HCT116 (cell line): ENCODE data around the gene GNAI2.

ENCODE experiments used
- CBX3 ChIP-seq: IDR thresholded peaks from 2 replicates; pipeline ENCODE4 v1.6.1; 2012; ENCODE audit warnings: low read depth
- CEBPB ChIP-seq: IDR thresholded peaks from 2 replicates; pipeline ENCODE4 v1.6.1; 2012; ENCODE audit warnings: low read depth
- EZH2 ChIP-seq: fragments of 200-600 bp; sonication (generic); IDR thresholded peaks from 2 replicates; pipeline ENCODE4 v1.6.1; 2017; ENCODE audit warnings: antibody characterized with exemption, mixed run types
- POLR2A ChIP-seq: IDR thresholded peaks from 2 replicates; pipeline ENCODE4 v1.7.0; 2011; ENCODE audit warnings: borderline replicate concordance; ENCODE audit not compliant: insufficient read depth, insufficient read length; ENCODE audit errors: extremely low read depth
- POLR2AphosphoS5 ChIP-seq: IDR thresholded peaks from 2 replicates; pipeline ENCODE4 v1.6.1; 2011; ENCODE audit warnings: mild to moderate bottlenecking, low read depth, low read length, moderate library complexity
- SP1 ChIP-seq: IDR thresholded peaks from 2 replicates; pipeline ENCODE4 v1.6.1; 2012; ENCODE audit warnings: low read depth
- TCF7L2 ChIP-seq: IDR thresholded peaks from 2 replicates; pipeline ENCODE4 v1.7.0; 2011; ENCODE audit warnings: borderline replicate concordance, inconsistent platforms; ENCODE audit not compliant: insufficient read depth, insufficient read length; ENCODE audit errors: extremely low read depth
- ZNF274 ChIP-seq: fragments of 200-500 bp; sonication (Bioruptor generic); IDR thresholded peaks from 2 replicates; pipeline ENCODE4 v1.6.1; 2014; ENCODE audit warnings: mild to moderate bottlenecking, low read depth, low read length, inconsistent platforms
- TF ChIP-seq, protein P1 (sequence below): IDR thresholded peaks from 2 replicates; pipeline ENCODE4 v1.6.1; 2012; ENCODE audit warnings: low read depth
- TF ChIP-seq, protein P2 (sequence below): IDR thresholded peaks from 2 replicates; pipeline ENCODE4 v1.6.1; 2012
- TF ChIP-seq, protein P3 (sequence below), 3 experiments: fragments of 200-600 bp in 1 of 3; sonication (generic) in 1 of 3; IDR thresholded peaks in 2 of 3; conservative IDR thresholded peaks in 1 of 3; 2 replicates each; pipeline ENCODE4 v1.5.1; 2012 to 2017; ENCODE audit warnings: low read depth in 2 of 3, low read length in 2 of 3, antibody characterized with exemption in 1 of 3, borderline replicate concordance in 1 of 3, control low read depth in 1 of 3, mild to moderate bottlenecking in 1 of 3, mixed read lengths in 1 of 3, mixed run types in 1 of 3, moderate library complexity in 1 of 3; ENCODE audit not compliant: insufficient read depth in 1 of 3
- TF ChIP-seq, protein P4 (sequence below): IDR thresholded peaks from 2 replicates; pipeline ENCODE4 v1.6.1; 2011; ENCODE audit warnings: mild to moderate bottlenecking, low read length, moderate library complexity; ENCODE audit not compliant: insufficient replicate concordance; ENCODE audit errors: extremely low read depth

DNA sequence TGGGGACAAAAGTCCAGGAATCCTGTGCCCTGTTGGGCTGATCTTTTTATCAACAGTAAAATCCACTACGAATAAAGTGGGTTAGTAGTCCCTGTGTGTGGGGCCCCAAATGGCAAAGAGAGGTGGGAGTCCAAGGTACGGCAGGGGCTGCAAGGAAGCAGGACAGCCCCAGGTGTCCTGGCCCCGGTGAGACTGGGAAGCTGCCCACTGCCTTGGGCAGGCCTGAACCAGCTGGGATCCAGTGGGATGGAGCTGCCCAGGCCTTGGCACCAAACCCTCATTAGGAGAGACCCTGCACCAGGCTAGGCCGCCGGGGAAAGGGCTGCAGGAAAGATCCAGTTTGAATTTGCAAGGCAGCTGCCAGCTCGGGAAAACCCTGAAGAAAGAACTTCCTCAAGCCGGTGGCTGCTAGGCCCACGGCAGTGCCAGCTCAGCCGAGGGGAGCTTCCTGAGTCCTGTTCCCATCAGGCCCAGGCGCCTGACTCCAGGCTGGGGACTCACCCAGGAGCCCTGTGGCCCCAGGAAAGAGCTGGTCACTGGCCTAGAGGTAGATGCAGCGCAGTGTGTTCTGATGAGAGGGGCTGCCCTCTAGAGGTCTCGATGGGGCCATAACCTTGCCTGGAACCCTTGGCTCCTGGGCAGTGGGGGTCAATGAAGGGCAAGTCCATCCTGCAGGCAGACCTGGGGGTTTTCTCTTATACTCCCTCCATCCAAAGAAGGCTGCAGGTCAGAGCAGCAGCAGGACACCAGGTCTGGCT, 14.4 kb upstream of the GNAI2 start:
- TF ChIP-seq EZH2, result no peak
- TF ChIP-seq, protein P1, sequence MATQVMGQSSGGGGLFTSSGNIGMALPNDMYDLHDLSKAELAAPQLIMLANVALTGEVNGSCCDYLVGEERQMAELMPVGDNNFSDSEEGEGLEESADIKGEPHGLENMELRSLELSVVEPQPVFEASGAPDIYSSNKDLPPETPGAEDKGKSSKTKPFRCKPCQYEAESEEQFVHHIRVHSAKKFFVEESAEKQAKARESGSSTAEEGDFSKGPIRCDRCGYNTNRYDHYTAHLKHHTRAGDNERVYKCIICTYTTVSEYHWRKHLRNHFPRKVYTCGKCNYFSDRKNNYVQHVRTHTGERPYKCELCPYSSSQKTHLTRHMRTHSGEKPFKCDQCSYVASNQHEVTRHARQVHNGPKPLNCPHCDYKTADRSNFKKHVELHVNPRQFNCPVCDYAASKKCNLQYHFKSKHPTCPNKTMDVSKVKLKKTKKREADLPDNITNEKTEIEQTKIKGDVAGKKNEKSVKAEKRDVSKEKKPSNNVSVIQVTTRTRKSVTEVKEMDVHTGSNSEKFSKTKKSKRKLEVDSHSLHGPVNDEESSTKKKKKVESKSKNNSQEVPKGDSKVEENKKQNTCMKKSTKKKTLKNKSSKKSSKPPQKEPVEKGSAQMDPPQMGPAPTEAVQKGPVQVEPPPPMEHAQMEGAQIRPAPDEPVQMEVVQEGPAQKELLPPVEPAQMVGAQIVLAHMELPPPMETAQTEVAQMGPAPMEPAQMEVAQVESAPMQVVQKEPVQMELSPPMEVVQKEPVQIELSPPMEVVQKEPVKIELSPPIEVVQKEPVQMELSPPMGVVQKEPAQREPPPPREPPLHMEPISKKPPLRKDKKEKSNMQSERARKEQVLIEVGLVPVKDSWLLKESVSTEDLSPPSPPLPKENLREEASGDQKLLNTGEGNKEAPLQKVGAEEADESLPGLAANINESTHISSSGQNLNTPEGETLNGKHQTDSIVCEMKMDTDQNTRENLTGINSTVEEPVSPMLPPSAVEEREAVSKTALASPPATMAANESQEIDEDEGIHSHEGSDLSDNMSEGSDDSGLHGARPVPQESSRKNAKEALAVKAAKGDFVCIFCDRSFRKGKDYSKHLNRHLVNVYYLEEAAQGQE, result no peak
- TF ChIP-seq POLR2AphosphoS5, result no peak
- TF ChIP-seq CEBPB, result no peak
- no peak for TF ChIP-seq POLR2A
- TF ChIP-seq, protein P2, sequence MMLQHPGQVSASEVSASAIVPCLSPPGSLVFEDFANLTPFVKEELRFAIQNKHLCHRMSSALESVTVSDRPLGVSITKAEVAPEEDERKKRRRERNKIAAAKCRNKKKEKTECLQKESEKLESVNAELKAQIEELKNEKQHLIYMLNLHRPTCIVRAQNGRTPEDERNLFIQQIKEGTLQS, result no peak
- TF ChIP-seq, protein P3, sequence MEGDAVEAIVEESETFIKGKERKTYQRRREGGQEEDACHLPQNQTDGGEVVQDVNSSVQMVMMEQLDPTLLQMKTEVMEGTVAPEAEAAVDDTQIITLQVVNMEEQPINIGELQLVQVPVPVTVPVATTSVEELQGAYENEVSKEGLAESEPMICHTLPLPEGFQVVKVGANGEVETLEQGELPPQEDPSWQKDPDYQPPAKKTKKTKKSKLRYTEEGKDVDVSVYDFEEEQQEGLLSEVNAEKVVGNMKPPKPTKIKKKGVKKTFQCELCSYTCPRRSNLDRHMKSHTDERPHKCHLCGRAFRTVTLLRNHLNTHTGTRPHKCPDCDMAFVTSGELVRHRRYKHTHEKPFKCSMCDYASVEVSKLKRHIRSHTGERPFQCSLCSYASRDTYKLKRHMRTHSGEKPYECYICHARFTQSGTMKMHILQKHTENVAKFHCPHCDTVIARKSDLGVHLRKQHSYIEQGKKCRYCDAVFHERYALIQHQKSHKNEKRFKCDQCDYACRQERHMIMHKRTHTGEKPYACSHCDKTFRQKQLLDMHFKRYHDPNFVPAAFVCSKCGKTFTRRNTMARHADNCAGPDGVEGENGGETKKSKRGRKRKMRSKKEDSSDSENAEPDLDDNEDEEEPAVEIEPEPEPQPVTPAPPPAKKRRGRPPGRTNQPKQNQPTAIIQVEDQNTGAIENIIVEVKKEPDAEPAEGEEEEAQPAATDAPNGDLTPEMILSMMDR (IDR thresholded peaks at IDR 0.05 in 2 of 3, conservative IDR thresholded peaks at IDR 0.05 in 1 of 3; ENCODE audit: borderline replicate concordance in 1 of 3, insufficient read depth in 1 of 3, low read depth in 2 of 3, low read length in 2 of 3), result no peak
- TF ChIP-seq TCF7L2, result no peak
- TF ChIP-seq, protein P4, sequence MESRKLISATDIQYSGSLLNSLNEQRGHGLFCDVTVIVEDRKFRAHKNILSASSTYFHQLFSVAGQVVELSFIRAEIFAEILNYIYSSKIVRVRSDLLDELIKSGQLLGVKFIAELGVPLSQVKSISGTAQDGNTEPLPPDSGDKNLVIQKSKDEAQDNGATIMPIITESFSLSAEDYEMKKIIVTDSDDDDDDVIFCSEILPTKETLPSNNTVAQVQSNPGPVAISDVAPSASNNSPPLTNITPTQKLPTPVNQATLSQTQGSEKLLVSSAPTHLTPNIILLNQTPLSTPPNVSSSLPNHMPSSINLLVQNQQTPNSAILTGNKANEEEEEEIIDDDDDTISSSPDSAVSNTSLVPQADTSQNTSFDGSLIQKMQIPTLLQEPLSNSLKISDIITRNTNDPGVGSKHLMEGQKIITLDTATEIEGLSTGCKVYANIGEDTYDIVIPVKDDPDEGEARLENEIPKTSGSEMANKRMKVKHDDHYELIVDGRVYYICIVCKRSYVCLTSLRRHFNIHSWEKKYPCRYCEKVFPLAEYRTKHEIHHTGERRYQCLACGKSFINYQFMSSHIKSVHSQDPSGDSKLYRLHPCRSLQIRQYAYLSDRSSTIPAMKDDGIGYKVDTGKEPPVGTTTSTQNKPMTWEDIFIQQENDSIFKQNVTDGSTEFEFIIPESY, result no peak
- TF ChIP-seq ZNF274, result no peak
- no peak for TF ChIP-seq SP1
- no peak for TF ChIP-seq CBX3
